ENCODE results near the gene SRC.

The SRC gene

GRCh38 chr20:37435607-37436006 lies 89.7 kb downstream of the SRC start:
- no peak for DNase-seq

DNA sequence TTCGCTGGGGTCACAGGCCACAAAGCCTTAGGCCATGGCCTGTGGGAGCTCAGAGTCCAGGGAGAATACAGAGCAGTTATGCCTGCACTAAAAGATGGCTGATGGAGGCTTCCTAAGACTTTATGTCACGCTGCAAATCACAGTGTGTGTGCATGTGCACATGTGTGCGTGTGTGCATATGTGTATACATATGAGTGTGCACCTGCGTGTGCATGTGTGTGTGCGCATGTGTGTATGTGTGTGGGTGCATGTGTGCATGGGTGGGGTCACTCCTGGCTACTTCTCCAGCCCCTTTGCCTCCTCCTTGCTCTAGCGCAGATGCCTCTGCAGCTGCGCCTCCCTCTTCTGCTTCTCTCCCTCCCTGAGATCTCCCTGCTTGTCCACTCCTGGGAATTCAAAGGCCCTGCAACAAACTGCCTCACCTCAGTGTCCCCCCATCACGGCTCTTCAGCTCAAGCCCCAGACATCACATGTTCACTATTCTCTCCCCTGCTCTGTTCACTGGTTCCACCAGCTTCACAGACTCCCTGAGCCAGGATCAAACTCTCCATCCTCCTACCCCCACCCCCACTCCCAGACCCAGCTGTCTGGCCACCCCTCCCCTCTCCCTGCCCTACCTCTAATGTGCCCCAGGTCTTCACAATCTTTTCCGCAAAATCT lies 90.7 kb downstream of the SRC start:
- DNase-seq = no peak

- no peak for DNase-seq
Measured at GRCh38 chr20:37437676-37438075, 91.7 kb downstream of the SRC start.

DNA sequence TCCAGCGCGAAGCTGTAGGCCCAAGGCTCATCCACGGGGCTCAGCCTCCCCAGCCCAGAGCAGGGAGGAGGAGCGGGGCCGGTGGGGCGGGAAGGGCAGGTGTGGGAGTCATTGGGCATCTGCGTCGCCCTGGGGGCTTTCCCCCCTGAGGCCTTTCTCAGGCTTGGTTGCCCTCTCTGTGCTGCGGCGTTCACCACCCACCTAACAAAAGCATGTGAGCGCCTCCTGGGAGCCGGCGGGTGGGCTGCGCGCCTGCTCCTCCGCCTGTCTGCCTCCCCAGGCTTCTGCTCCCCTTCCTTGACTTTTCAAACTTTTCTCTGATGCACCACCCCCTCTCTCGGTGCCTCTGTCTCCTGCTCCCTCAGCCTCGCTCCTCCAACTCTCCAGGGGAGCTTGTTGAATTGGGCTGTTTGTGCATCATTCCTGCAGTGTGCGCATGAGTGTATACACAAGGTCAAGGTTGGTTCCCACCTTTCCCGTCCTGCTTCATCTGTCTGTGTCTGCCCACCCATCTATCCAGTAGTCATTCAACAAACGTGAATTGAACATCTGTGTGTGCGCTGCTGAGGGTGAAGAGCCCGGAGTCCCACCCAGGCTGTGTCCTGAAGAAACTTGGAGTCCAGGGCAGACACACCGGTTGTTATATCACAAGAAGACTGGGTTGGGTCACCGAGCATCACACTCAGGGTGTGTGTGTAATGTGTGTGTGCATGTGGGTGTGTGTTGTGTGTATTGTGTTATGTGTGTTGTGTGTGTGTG lies 92.7 kb downstream of the SRC start:
- DNase-seq = no peak

- DNase-seq = no peak
Measured at GRCh38 chr20:37439223-37439933, 93.4 kb downstream of the SRC start.

DNA sequence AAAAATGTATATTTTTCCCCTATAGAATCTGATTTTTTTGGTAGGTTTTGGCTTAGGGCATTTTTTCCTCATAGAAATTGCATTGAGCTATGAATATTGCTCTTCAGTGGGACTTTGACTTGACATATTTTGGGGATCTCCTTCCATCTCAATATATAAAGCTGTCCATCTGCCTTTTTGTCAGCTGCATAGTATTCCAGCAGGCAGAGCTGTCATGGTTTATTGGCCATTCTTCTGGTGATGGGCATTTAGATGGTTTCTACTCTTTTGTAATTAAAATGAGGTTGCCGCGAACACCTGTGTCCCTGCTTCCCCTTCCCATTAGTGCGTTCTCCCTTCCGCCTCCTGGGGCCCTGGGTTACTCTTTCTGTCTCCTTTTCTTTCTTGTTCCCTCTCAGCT lies 95.1 kb downstream of the SRC start:
- DNase-seq = no peak

- DNase-seq = no peak
Measured at GRCh38 chr20:37442547-37442946, 96.6 kb downstream of the SRC start.

DNA sequence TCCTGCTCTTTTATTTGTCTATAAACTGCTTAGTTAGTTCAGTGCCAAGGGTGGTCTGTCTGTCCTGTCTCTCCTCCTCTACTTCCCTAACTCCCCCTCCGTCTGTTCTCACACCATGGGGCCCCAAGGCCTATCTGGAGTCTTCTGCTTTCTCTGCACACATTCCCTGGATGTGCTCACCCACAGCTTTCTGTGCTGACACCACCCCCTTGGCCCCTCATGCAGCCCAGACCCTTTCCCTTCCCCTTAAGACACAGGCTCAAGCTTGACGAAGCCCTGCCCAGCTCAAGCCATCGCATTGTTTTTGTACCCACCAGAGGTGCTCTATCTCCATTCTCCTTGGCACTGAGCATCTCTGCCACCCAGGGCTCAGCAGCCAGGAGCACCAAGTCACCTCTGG lies 97.0 kb downstream of the SRC start:
- DNase-seq = no peak

DNA sequence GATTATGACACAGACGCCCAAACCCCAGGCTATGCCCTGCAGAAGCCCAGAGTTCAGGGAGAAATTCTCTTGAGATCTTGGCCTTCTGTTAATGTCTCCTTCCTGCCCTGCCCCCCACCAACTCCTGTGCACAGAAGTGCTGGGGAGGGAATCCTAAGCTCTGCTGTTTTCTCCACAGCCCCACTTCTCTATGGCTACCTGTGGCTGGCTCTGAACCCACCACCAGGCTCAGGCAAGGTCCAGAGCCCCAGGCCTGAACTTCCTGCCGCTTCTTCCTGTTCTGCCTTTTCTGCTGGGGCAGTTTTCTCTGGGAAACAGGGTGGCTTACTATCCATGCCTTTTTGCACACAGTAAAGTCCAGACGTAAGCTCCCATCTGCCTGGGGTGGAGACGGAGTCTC lies 97.7 kb downstream of the SRC start:
- DNase-seq = no peak

- no peak for DNase-seq
Measured at GRCh38 chr20:37445041-37445440, 99.1 kb downstream of the SRC start.

DNA sequence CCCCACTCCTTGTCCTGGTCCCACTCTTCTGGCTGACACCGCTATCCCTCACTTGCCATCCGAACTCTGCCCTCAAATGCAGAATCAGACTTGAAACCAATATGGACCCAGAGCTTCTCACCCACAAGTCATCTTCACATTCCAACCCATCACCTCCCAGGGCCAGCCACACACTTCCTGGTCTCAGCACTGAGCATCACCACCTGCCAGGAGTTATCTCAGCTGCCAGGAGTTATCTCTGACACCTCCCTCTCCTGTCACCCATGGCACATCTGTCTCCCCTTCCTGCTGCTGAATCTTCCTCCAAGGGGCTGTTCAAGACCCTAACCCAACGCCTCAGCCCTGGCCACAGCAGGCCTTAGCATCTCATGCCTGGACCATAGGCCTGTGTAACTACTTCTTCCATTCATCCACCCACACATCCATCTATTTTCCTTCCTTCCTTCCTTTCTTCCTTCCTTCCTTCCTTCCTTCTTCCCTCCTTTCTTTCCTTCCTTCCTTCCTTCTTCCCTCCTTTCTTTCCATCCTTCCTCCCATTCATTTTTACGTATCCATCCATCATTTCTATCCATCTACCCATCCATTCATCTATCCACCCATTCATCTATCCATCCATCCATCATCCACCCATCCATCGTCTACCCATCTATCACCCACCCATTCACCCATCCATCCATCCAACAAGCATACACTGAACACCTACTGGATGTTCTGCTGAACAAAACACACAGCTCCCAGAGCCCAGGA lies 100.5 kb downstream of the SRC start:
- DNase-seq = no peak

DNA sequence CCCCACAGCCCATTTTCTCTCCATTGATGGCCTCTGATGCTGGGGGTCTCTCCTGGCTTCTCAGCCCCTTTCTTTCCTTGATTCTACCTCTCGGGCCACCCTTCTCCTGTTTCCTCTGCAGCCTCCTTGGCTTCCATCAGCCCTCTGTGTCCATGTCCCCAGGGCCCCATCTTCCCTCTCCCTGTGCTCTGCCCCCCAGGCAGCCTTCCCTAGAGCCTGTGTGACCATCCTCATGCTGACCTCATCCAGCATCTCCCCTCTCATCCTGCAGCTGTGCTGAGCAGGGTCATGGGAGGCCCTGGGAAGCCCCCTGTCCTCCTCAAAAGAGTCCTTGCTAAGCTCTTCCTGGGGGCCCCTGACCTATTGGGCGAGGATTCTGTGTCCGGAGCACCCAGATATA lies 101.7 kb downstream of the SRC start:
- no peak for DNase-seq

DNA sequence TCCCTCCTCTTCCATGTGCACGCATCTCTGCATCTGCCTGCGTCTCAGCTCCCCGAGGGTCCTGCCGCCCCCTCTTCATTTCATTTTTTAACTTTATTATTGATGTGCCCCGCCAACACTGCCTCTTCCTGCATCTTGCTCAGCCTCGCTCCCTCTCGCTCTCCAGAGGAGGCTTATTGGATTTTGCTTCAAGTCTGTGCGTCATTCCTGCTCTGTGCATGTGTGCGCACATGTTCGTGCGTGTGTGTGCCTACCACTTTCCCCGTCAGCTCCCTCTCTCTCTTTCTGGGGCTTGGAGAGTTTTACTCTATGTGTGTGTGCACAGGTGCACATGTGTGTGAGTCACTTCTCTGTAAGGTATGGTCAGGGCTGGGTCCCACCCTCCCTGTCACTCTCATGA lies 103.3 kb downstream of the SRC start:
- DNase-seq = no peak

GRCh38 chr20:37450344-37450743 lies 104.4 kb downstream of the SRC start:
- no peak for DNase-seq

- no peak for DNase-seq
Measured at GRCh38 chr20:37451616-37452015, 105.7 kb downstream of the SRC start.

DNA sequence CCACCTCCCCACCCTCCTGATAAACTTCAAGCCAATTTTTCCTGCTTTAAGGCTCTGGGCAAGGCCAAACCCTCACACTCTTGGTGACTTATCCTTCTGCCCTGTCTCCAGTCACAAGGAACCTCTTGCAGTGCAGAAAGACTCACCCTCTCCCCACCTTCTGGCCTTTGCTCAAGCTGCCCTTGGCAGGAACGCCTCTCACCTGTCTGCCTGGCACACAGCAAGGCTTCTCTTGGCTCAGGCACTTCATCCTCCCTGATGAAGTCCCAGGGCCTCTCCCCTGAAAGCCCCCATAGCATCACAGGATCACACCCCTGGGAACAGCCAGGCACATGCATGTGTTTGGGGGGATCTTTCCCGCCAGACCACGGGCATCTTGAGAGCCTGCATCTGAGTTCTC lies 106.3 kb downstream of the SRC start:
- DNase-seq = no peak

DNA sequence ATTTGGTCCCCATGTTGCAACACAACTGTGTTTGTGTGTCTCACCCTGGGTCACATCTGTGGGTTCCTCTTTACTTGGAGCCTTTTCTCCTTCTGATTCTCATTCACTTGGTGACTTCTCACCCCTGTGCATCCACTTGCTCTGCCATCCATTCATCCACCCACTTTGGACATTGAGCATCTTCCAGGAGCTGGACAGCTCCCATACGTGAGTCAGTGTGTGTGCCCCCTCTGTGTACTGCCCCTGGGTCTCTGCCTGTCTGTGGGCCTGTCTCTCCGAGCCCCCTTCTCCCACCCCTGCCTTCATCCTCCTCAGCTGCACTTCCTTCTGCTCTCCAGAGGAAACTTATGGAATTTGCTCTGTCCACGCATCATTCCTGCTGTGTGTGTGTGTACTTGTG lies 107.3 kb downstream of the SRC start:
- no peak for DNase-seq

DNA sequence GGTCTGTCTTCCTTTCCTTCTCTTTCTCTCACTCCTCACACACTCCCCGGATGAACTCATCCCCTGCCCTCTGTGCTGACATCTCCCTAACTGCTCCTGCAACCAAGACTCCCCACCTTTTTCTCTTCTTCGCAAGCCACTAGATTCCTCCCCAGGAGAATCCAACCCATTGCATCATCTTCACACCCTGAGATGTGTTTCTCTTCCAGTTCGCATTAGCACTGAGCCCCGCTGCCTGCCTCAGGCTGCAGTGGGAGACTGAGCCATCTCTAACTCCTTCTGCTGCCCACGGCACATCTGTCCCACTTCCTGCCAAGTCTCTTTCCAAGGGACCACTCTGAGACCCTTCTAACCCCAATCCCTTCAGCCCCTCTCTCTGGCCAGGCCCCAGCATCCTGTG lies 107.9 kb downstream of the SRC start:
- DNase-seq = no peak

- DNase-seq = no peak
Measured at GRCh38 chr20:37454636-37455385, 108.9 kb downstream of the SRC start.

Data from activated CD4-positive, CD25-positive, alpha-beta regulatory T cell (primary cell).